T-helper 2 cell (primary cell): ENCODE measurements around the gene BBS1.
"Not testable (repeated sequence)": the region's sequence is repeated elsewhere in the genome, so short reads cannot be mapped to it uniquely, and the experiment has no call there.

Source experiments
- DNase-seq, 5 experiments: peaks; one replicate each; pipeline versions ENCODE4 v3.0.0 to v3.0.0-alpha.2; 2012 to 2022

The BBS1 gene

DNA sequence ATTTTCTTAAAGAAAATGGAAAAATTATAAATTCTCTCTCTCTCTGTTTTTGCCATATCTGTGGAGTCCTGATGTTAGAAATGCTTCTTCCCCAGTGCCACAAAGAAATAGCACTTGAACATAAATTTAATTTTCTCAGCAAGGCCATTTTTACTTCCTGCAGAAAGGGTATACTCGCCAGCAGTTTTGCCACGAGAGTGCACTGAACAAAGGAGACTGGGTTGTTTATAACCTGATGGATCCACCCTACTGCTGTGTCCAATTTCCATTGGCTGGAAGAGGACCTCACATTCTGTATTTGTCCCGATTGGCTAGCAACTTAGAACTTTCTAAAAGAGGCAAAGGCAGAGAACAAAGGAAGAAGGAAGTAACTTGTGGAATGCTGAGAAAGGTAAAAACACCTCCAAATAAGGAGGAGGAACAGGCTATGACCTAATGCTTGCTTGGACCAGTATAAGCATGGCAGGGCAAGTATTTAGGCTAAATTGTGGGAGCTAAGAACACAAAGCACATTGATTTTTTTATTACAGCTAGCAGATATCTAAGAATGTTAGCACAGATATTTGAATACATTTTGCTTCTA lies 72.2 kb downstream of the BBS1 start:
- not testable (repeated sequence) for DNase-seq
